A673 (cell line): ENCODE measurements around the gene APBB2.

Experiments used
- CTCF ChIP-seq: fragments of 300-800, 200-600 bp; sonication (generic); conservative IDR thresholded peaks from 2 replicates; pipeline ENCODE4 v1.5.1; 2017; ENCODE audit warnings: low read depth, mild to moderate bottlenecking, antibody characterized with exemption, low read length, moderate library complexity, mixed read lengths
- EZH2 ChIP-seq: fragments of 200-600 bp; sonication (generic); IDR thresholded peaks from 2 replicates; pipeline ENCODE4 v1.6.1; 2017; ENCODE audit warnings: borderline replicate concordance, low read depth, mild to moderate bottlenecking, mixed read lengths, antibody characterized with exemption, low read length; ENCODE audit not compliant: poor library complexity, severe bottlenecking

- TF ChIP-seq EZH2 (no peak), CTCF (no peak)
Measured at GRCh38 chr4:41080976-41081375, 133.4 kb downstream of the APBB2 start.
